ENCODE measurements around the gene EPB41L2.

EPB41L2 gene

GRCh38 chr6:130863415-130864230 is 199.4 kb downstream of the EPB41L2 start:
- TF ChIP-seq, protein P1, sequence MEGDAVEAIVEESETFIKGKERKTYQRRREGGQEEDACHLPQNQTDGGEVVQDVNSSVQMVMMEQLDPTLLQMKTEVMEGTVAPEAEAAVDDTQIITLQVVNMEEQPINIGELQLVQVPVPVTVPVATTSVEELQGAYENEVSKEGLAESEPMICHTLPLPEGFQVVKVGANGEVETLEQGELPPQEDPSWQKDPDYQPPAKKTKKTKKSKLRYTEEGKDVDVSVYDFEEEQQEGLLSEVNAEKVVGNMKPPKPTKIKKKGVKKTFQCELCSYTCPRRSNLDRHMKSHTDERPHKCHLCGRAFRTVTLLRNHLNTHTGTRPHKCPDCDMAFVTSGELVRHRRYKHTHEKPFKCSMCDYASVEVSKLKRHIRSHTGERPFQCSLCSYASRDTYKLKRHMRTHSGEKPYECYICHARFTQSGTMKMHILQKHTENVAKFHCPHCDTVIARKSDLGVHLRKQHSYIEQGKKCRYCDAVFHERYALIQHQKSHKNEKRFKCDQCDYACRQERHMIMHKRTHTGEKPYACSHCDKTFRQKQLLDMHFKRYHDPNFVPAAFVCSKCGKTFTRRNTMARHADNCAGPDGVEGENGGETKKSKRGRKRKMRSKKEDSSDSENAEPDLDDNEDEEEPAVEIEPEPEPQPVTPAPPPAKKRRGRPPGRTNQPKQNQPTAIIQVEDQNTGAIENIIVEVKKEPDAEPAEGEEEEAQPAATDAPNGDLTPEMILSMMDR (IDR thresholded peaks at IDR 0.05): no peak
- Histone ChIP-seq H3K4me1 (ENCODE audit: control insufficient read depth in 1 of 2, insufficient read depth in 1 of 2, low read depth in 1 of 2, low read length in 1 of 2) (no peaks in the 10 kb centered on the region), H3K36me3 (no peaks in the 10 kb centered on the region), H3K27me3 (no peaks in the 10 kb centered on the region), H3K4me3 (ENCODE audit: low read depth in 1 of 2, low read length in 1 of 2) (no peak overlapping the region), H3K9me3 (no peaks in the 10 kb centered on the region), H3K27ac (no peak overlapping the region)

DNA sequence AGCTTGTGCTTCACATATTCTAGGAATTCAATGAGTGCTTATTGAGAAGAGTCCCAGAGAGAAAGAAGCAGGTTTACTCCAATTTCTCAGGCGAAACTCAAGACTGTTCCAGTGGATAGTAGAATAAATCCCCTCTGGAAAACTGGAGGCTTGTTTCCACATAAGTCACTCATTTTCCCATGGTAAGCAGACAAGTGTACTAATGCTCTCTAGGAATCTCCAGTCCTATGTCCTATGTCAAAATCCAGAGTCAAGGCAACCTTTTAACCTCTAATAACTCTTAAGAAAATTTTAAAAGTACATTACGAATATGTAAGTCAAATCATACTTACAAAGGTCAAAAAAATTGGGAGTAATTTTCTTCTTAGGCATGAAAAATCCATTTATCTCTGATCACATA is 200.7 kb downstream of the EPB41L2 start:
- H3K9me3 ChIP-seq: no peaks in the 10 kb centered on the region
- H3K4me3 ChIP-seq (ENCODE audit: low read depth in 1 of 2, low read length in 1 of 2): no peak overlapping the region
- no peaks in the 10 kb centered on the region for H3K4me1 ChIP-seq (ENCODE audit: control insufficient read depth in 1 of 2, insufficient read depth in 1 of 2, low read depth in 1 of 2, low read length in 1 of 2)
- H3K36me3 ChIP-seq: no peaks in the 10 kb centered on the region
- no peak overlapping the region for H3K27ac ChIP-seq
- no peaks in the 10 kb centered on the region for H3K27me3 ChIP-seq
- TF ChIP-seq, protein P1 (IDR thresholded peaks at IDR 0.05): no peak

- no peak overlapping the region for H3K4me3 ChIP-seq (ENCODE audit: low read depth in 1 of 2, low read length in 1 of 2)
- TF ChIP-seq, protein P1 (IDR thresholded peaks at IDR 0.05): no peak
- no peaks in the 10 kb centered on the region for H3K4me1 ChIP-seq (ENCODE audit: control insufficient read depth in 1 of 2, insufficient read depth in 1 of 2, low read depth in 1 of 2, low read length in 1 of 2)
- H3K27ac ChIP-seq: no peak overlapping the region
- no peaks in the 10 kb centered on the region for H3K9me3 ChIP-seq
- H3K27me3 ChIP-seq: no peaks in the 10 kb centered on the region
- H3K36me3 ChIP-seq: no peaks in the 10 kb centered on the region
Observed at GRCh38 chr6:130859161-130859867, 203.7 kb downstream of the EPB41L2 start.

GRCh38 chr6:130858498-130859160 is 204.4 kb downstream of the EPB41L2 start:
- Histone ChIP-seq H3K36me3 (no peaks in the 10 kb centered on the region), H3K4me3 (ENCODE audit: low read depth in 1 of 2, low read length in 1 of 2) (no peak overlapping the region), H3K4me1 (ENCODE audit: control insufficient read depth in 1 of 2, insufficient read depth in 1 of 2, low read depth in 1 of 2, low read length in 1 of 2) (no peaks in the 10 kb centered on the region), H3K27me3 (no peaks in the 10 kb centered on the region), H3K27ac (no peak overlapping the region), H3K9me3 (no peaks in the 10 kb centered on the region)
- TF ChIP-seq, protein P1 (IDR thresholded peaks at IDR 0.05): no peak

GRCh38 chr6:130858054-130858453 is 205.0 kb downstream of the EPB41L2 start:
- Histone ChIP-seq H3K36me3 (no peaks in the 10 kb centered on the region), H3K4me3 (ENCODE audit: low read depth in 1 of 2, low read length in 1 of 2) (no peak overlapping the region), H3K27me3 (no peaks in the 10 kb centered on the region), H3K4me1 (ENCODE audit: control insufficient read depth in 1 of 2, insufficient read depth in 1 of 2, low read depth in 1 of 2, low read length in 1 of 2) (no peaks in the 10 kb centered on the region), H3K9me3 (no peaks in the 10 kb centered on the region), H3K27ac (no peak overlapping the region)
- TF ChIP-seq, protein P1 (IDR thresholded peaks at IDR 0.05): no peak
